ENCODE measurements around the gene TNRC18. TPM values are rescaled to one million over a fixed set of nuclear protein-coding genes. Genes with fewer than 3 reads are reported as not detected.

The TNRC18 gene
- total RNA-seq, 2 donors from 2014 or later = 182 to 244 TPM

GRCh38 chr7:5339955-5340354 lies 83.7 kb downstream of the TNRC18 start:
- no peak for ATAC-seq (ENCODE audit: insufficient number of reproducible peaks, low FRiP score, low read depth)
- H3K36me3 ChIP-seq = peaks cover 71% of the 10 kb centered on the region
- H3K27ac ChIP-seq = no peak overlapping the region

GRCh38 chr7:5337047-5337446 lies 86.6 kb downstream of the TNRC18 start:
- DNase-seq (ENCODE audit: low spot score) = no peak
- H3K27ac ChIP-seq = no peak overlapping the region
- no peak for ATAC-seq (ENCODE audit: insufficient number of reproducible peaks, low FRiP score, low read depth)
- TF ChIP-seq, protein P1, sequence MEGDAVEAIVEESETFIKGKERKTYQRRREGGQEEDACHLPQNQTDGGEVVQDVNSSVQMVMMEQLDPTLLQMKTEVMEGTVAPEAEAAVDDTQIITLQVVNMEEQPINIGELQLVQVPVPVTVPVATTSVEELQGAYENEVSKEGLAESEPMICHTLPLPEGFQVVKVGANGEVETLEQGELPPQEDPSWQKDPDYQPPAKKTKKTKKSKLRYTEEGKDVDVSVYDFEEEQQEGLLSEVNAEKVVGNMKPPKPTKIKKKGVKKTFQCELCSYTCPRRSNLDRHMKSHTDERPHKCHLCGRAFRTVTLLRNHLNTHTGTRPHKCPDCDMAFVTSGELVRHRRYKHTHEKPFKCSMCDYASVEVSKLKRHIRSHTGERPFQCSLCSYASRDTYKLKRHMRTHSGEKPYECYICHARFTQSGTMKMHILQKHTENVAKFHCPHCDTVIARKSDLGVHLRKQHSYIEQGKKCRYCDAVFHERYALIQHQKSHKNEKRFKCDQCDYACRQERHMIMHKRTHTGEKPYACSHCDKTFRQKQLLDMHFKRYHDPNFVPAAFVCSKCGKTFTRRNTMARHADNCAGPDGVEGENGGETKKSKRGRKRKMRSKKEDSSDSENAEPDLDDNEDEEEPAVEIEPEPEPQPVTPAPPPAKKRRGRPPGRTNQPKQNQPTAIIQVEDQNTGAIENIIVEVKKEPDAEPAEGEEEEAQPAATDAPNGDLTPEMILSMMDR (IDR thresholded peaks at IDR 0.05) = no peak
- H3K36me3 ChIP-seq = peaks cover 64% of the 10 kb centered on the region
- H3K27me3 ChIP-seq (replicated peaks; ENCODE audit: insufficient read depth) = no peaks in the 10 kb centered on the region
- H3K9me3 ChIP-seq = peaks cover 9% of the 10 kb centered on the region
- H3K4me3 ChIP-seq = no peak overlapping the region
- H3K4me1 ChIP-seq (ENCODE audit: control insufficient read depth in 1 of 2, low read depth in 2 of 2) = no peaks in the 10 kb centered on the region

More at GRCh38 chr7:5339955-5340354, 83.7 kb downstream of the TNRC18 start:
- no peak for DNase-seq (ENCODE audit: low spot score)
- TF ChIP-seq, protein P1 (IDR thresholded peaks at IDR 0.05) = no peak
- H3K4me3 ChIP-seq = no peak overlapping the region
- no peaks in the 10 kb centered on the region for H3K4me1 ChIP-seq (ENCODE audit: control insufficient read depth in 1 of 2, low read depth in 2 of 2)
- H3K9me3 ChIP-seq = peaks cover 9% of the 10 kb centered on the region
- no peaks in the 10 kb centered on the region for H3K27me3 ChIP-seq (replicated peaks; ENCODE audit: insufficient read depth)

- H3K4me3 ChIP-seq = no peak overlapping the region
- peaks cover 64% of the 10 kb centered on the region for H3K36me3 ChIP-seq
- ATAC-seq (ENCODE audit: insufficient number of reproducible peaks, low FRiP score, low read depth) = no peak
- no peaks in the 10 kb centered on the region for H3K4me1 ChIP-seq (ENCODE audit: control insufficient read depth in 1 of 2, low read depth in 2 of 2)
- H3K9me3 ChIP-seq = peaks cover 9% of the 10 kb centered on the region
- no peak overlapping the region for H3K27ac ChIP-seq
- H3K27me3 ChIP-seq (replicated peaks; ENCODE audit: insufficient read depth) = no peaks in the 10 kb centered on the region
- no peak for DNase-seq (ENCODE audit: low spot score)
- TF ChIP-seq, protein P1 (IDR thresholded peaks at IDR 0.05) = no peak
Measured at GRCh38 chr7:5334671-5335070, 89.0 kb downstream of the TNRC18 start.

DNA sequence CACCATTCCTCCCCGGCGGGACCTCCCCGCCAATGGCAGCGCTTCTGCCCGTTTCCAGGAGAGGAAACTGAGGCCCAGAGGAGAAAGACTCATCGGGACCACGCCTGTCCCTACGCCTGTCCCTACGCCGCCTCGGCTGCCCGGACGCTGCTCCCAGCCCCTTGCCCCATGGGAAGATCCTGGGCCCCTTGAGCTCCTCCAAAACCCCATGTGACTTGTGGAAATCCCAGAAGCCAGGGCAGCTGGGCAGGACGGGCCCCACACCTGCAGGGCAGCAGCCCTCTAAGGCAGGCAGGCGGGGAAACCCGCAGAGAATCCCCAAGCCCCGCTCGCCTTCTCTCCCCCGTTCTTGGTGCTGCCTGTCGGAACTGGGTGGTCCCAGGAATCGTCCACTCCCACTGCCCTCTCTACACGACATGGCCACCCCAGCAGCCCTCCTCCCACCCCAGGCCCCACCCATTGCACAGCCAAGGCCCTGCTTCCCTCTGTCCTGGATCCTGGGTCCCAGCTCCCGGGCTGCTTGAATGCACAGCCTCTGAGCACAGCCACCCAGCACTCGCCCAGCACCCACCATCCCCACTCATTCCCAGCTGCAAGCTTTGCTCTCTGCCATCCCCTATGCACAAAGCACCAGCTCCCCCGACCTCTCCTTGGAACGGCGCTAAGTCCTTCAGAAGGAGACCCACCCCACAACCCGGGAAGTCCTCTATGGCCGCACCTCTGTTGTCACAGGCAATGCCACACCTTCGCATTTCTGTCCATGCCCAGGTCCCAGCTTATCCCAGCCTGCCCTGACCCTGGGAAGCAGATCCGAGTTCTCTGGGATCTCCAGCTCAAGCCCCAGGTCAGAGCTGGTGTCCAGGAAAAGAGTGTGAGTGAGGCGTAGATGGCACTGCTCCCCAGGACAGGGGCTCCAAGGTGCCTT lies 90.3 kb downstream of the TNRC18 start:
- no peak for ATAC-seq (ENCODE audit: insufficient number of reproducible peaks, low FRiP score, low read depth)
- DNase-seq (ENCODE audit: low spot score) = no peak
- Histone ChIP-seq H3K36me3 (peaks cover 65% of the 10 kb centered on the region), H3K4me1 (ENCODE audit: control insufficient read depth in 1 of 2, low read depth in 2 of 2) (no peaks in the 10 kb centered on the region), H3K27ac (no peak overlapping the region), H3K27me3 (replicated peaks; ENCODE audit: insufficient read depth) (no peaks in the 10 kb centered on the region), H3K9me3 (peaks cover 9% of the 10 kb centered on the region), H3K4me3 (no peak overlapping the region)
- TF ChIP-seq, protein P1 (IDR thresholded peaks at IDR 0.05) = no peak

DNA sequence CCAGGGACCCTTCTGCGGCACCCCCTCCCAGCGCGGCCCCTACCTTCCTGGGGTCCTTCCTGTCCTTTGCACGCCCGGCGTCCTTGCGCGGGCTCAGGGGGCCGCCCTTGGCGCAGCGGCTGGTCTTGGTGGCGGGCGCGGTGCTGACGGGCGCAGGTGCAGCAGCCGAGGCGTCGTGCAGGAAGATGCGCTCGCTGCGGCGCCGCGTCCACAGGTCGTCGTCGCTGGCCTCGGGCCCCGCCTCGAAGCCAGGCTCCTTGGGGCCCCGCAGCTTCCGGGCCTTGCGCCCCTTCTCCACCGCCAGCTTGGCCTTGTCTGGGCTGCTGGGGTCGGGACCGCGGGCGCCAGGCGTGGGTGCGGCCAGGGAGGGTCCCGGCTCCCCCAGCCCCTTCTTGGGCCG lies 91.1 kb downstream of the TNRC18 start:
- H3K4me3 ChIP-seq = no peak overlapping the region
- ATAC-seq (ENCODE audit: insufficient number of reproducible peaks, low FRiP score, low read depth) (no peak), DNase-seq (ENCODE audit: low spot score) (no peak)
- H3K27me3 ChIP-seq (replicated peaks; ENCODE audit: insufficient read depth) = no peaks in the 10 kb centered on the region
- H3K27ac ChIP-seq = no peak overlapping the region
- no peaks in the 10 kb centered on the region for H3K4me1 ChIP-seq (ENCODE audit: control insufficient read depth in 1 of 2, low read depth in 2 of 2)
- peaks cover 59% of the 10 kb centered on the region for H3K36me3 ChIP-seq
- TF ChIP-seq, protein P1 (IDR thresholded peaks at IDR 0.05) = no peak
- H3K9me3 ChIP-seq = peaks cover 7% of the 10 kb centered on the region

Data from thoracic aorta (tissue), 2 donors.